Activated CD4-positive, CD25-positive, alpha-beta regulatory T cell treated with anti-CD3 and anti-CD28 coated beads, Interleukin-2, amount 50 U/mL, for 16 hours (primary cell): Measurements from ENCODE around the gene NCF4.

Experiments used
- DNase-seq: peaks from one replicate; pipeline ENCODE4 v3.0.0-alpha.2; 2020; ENCODE audit warnings: low read depth, low spot score

NCF4 gene

GRCh38 chr22:36894266-36894665, 33.5 kb downstream of the NCF4 start:
- DNase-seq, result no peak

DNA sequence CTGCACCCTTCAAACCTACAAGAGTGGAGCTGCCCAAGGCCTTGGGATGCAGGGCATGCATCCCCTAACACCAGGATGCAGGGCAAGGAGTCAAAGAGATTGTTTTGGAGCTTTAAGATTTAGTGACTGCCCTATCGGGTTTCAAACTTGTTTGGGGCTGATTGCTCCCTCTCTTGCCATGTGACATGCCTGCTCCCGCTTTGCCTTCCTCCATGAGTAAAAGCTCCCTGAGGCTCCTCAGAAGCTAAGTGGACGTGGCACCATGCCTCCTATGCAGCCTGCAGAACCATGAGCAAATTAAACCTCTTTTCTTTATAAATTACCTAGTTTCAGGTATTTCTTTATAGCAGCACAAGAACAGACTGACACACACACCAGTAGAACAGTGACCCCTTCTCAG, 36.8 kb downstream of the NCF4 start:
- DNase-seq, result no peak

DNA sequence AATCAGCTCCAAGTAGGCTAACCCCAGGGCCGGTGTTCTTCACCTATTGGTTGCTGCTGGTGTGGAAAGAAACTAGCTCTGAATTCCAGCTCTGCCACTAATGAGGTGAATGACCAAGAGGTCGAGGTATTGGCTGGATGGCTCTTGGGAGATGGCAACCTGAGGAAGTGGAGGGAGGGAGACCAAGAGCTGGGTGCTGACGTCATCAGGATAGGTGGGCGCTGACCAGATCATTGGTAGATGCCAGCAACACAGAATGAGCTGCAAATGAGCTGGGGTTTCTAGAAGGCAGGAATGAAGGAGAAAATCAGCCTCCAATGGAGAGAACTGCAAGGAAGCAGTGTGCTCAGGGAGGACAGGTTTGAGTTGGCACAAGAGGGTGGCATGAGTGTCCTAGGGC, 37.9 kb downstream of the NCF4 start:
- DNase-seq, result no peak

- no peak for DNase-seq
Measured at GRCh38 chr22:36899498-36899897, 38.7 kb downstream of the NCF4 start.

GRCh38 chr22:36900225-36900624, 39.4 kb downstream of the NCF4 start:
- DNase-seq, result no peak

DNA sequence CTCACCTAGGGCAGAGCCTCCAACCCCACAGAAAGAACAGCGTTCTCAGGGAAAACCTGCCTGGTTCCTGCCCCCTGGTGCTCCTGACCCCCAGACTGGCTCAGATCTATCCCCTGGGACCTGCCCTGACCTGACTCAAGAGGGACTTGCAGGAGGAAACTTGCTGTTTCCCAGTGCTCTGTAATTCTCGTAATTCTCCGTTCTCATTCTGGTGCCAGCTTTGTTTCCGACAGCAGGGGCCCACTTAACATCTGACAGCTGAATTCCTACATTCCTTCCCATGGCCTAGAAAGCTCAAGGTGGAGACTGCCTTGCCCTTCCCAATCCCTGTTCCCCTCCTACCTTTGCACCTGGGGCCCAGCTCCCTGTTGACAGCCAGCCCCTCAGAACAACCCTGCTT, 40.1 kb downstream of the NCF4 start:
- no peak for DNase-seq

DNA sequence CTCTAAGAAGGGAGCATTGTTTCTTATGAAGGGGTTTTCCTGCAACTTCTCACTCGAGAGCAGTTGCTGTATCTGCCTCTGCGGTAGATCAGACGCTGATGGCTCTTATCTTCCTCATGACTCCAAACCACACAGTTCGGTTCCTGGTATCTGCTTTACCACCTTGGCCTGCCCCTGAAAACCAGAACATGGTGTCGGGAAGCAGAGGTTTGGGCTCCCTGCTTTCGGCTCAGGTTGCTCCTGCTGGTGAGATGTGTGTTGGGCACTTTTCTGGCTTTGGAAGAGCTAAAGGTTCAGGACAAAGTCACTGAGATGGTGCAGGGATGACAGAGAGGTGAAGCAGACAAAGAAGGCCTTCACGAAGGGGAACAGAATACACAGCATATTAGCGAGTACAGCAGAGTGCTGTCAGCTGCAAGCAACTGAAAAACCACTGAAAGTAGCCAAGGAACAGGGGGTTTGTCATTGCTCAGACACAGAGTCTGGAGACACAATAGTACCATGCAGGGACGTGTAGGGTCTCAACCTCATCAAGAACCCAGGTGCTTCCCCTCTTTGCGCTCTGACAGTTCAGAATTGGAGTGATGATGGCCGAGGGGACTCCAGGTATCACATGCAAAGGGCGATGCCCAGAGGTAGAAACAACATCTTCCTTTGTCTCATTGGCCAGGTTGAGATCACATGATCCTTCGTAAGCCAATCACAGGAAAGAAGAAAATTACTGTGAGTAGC, 40.8 kb downstream of the NCF4 start:
- DNase-seq, result no peak

DNA sequence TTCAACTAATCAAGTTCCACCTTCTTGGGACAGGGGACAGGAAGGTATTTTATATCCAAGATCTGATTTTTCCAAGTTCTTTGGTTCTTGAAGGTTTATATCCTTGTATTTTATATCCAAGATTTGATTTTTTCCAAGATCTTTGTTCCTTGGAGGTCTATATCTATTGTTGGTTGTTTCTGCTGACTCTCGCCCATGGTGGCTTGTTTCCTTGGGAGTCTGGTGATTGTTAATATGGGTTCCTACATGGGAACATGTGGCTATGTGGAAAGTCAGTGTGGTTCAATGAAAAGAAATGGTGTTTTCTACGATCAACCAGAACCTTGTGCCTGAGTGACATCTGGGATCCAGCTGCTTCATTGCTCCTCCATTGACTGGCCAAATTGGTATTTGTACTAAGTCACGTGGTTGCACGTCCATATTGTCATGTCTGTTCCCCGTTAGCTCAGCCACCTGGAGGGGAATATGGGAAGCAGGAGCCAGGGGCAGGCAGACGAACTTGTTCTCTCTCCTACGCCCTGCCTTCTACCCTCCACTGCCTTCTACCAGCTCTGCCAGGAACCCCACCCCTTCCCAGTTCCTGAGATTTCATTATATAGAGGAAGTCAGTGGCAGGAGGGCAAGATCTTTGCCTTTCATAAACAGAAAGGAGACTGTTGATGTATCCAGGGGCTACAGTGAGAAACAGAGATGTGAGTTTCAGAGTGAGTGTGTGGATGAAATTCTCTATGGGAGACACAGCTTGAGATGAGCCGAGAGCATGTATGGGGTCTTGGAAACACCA, 41.5 kb downstream of the NCF4 start:
- DNase-seq, result no peak

DNA sequence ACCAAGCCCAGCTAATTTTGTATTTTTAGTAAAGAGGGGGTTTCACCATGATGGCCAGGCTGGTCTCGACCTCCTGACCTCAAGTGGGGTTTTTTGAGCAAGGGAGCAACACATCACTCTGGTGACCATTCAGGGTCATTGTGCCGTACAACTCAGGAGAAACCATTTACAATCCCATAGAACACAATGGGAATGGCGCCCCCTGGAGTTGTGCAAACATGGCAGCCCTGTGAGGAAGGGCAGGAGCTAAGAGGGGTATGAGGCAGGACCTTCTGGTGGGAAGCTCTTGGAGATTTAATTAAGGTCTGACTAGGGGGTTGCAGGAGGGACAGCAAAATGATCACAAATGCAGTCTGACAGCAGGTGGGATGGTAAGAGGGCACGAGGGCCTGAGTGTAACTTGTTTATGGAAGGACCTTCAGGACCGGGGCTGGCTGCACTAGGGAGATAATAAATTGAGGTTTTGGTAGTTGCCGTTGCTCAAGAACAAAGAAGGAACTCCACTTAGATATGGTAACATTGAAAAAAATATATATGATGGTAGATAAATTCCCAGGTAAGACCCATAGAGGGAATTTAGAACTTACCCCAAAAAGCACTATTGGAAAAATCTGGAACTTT, 43.6 kb downstream of the NCF4 start:
- no peak for DNase-seq

- no peak for DNase-seq
Measured at GRCh38 chr22:36907253-36908195, 46.7 kb downstream of the NCF4 start.

DNA sequence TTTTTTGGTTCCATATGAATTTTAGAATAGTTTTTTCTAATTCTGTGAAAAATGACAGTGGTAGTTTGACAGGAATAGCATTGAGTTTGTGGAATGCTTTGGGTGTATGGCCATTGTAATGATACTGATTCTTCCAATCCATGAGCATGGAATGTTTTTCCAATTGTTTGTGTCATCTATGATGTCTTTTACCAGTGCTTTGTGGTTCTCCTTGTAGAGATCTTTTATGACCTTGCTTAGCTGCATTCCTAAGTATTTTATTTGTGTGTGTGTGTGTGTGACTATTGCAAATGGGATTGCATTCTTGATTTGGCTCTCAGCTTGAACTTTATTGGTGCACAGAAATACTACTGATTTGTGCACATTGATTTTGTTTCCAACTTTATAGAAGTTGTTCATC, 49.7 kb downstream of the NCF4 start:
- no peak for DNase-seq

GRCh38 chr22:36911887-36912661, 51.3 kb downstream of the NCF4 start:
- no peak for DNase-seq

- no peak for DNase-seq
Measured at GRCh38 chr22:36912694-36913426, 52.1 kb downstream of the NCF4 start.

DNA sequence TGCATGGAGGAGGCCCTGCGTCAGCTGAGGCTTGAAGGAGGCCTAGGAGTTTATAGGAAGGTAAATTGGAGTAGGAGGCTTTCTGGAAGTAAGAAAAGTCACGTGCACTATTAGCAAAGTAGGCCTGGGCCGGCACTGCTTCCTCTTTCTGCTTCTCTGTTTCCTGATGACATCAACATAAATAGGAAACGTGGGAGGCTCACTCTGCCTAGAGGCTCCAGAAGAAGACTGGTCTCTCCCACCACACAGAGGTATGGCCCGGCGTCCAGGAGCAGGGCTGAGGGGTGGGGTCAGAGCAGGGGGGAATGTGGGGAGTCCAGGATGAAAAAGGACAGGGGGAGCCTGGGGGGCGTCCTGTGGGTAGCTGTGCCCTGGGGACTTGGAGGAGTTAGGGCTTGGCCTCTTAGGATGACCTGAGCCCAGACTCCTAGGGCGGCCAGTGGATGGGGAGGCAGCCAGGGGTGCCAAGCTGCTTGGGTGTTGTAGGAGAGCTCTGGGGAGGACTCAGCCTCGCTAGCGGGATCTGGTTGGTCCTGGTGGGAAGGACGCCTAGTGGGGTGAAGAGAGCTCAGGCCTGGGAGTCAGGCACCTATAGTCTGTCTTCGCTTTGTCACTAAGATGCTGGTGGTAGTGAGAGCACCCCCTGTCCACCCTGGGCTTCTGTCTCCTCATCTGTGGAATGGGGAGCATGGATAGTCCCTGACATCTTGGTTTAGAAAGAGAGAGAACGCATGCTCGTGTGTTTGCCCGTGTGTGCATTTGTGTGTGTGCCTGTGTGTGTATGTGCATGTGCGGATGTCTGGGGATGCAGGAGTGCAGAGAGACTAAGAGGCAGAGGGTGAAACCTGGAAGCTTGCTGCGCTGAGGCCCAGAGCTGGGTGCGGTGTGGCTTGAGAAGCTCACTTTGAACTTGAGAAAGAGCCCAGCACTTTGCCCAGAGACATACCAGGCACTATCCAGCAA, 52.9 kb downstream of the NCF4 start, which contains the start of gene CSF2RB:
CSF2RB (plus strand) TSS at position 202 of the 963 bp plus-strand sequence. CDS start 8,580 bp downstream, outside the sequence.
- no peak for DNase-seq

- DNase-seq, result no peak
Measured at GRCh38 chr22:36914390-36914752, 53.6 kb downstream of the NCF4 start.

GRCh38 chr22:36916034-36916433, 55.2 kb downstream of the NCF4 start:
- no peak for DNase-seq

GRCh38 chr22:36918586-36919284, 57.9 kb downstream of the NCF4 start:
- no peak for DNase-seq
